Fibroblast of peridontal ligament (primary cell): ENCODE results near the gene OR52H1.
"Not testable (repeated sequence)": the region's sequence is repeated elsewhere in the genome, so short reads cannot be mapped to it uniquely, and the experiment has no call there.

Source experiments
- DNase-seq: peaks from one replicate; pipeline ENCODE4 v3.0.0-alpha.2; 2010; ENCODE audit errors: extremely low read depth

The OR52H1 gene

GRCh38 chr11:5548440-5548839 lies at the start of gene OR52H1:
Gene OR52H1, minus strand, starts transcription at chr11:5548540. Its CDS starts 3,035 bp downstream, at chr11:5545505.
- DNase-seq = no peak

- DNase-seq = no peak
Observed at GRCh38 chr11:5597953-5598352, 49.6 kb upstream of the OR52H1 start.

- DNase-seq = peak; percentile 35
Observed at GRCh38 chr11:5596607-5597201, 48.4 kb upstream of the OR52H1 start, which contains the start of gene TRIM6. Gene TRIM6, plus strand, starts transcription at chr11:5596637. Its CDS starts 261 bp downstream, at chr11:5596898.

GRCh38 chr11:5593146-5593545 lies 44.8 kb upstream of the OR52H1 start:
- peak; percentile 25 for DNase-seq

GRCh38 chr11:5592615-5593014 lies 44.3 kb upstream of the OR52H1 start:
- DNase-seq = no peak

GRCh38 chr11:5591613-5592012 lies 43.3 kb upstream of the OR52H1 start:
- no peak for DNase-seq

- DNase-seq = not testable (repeated sequence)
Observed at GRCh38 chr11:5589906-5590305, 41.6 kb upstream of the OR52H1 start.

- not testable (repeated sequence) for DNase-seq
Observed at GRCh38 chr11:5584458-5584857, 36.1 kb upstream of the OR52H1 start.

GRCh38 chr11:5581014-5581413 lies 32.7 kb upstream of the OR52H1 start:
- DNase-seq = no peak

GRCh38 chr11:5580577-5580976 lies 32.2 kb upstream of the OR52H1 start, which contains the start of gene OR52B6:
Gene OR52B6, plus strand, starts transcription at chr11:5580877. Its CDS starts 0 bp downstream, at chr11:5580877.
- DNase-seq = no peak

GRCh38 chr11:5577101-5577500 lies 28.8 kb upstream of the OR52H1 start:
- no peak for DNase-seq

- DNase-seq = no peak
Observed at GRCh38 chr11:5575152-5575551, 26.8 kb upstream of the OR52H1 start.

GRCh38 chr11:5574654-5575053 lies 26.3 kb upstream of the OR52H1 start:
- DNase-seq = no peak

- peak; percentile 7 for DNase-seq
Observed at GRCh38 chr11:5564259-5565019, 16.1 kb upstream of the OR52H1 start.

GRCh38 chr11:5557751-5558150 lies 9.4 kb upstream of the OR52H1 start:
- no peak for DNase-seq

GRCh38 chr11:5556596-5557188 lies 8.4 kb upstream of the OR52H1 start:
- no peak for DNase-seq

GRCh38 chr11:5553343-5553742 lies 5.0 kb upstream of the OR52H1 start:
- DNase-seq = peak; percentile 12

GRCh38 chr11:5550440-5551095 lies 2.2 kb upstream of the OR52H1 start:
- peak; percentile 69 for DNase-seq

GRCh38 chr11:5547982-5548381 lies 358 bp downstream of the OR52H1 start:
- DNase-seq = no peak

GRCh38 chr11:5546457-5546856 lies 1.9 kb downstream of the OR52H1 start:
- peak; percentile 41 for DNase-seq

- DNase-seq = no peak
Observed at GRCh38 chr11:5541427-5541826, 6.9 kb downstream of the OR52H1 start.

GRCh38 chr11:5536482-5536881 lies 11.9 kb downstream of the OR52H1 start:
- no peak for DNase-seq
